ENCODE measurements around the gene TSPYL1. TPM values are rescaled to one million over a fixed set of nuclear protein-coding genes. Genes with fewer than 3 reads are reported as not detected.

TSPYL1 gene
- total RNA-seq, 1 experiment from 2014 or later: 68.6 TPM

- ATAC-seq (no peak), DNase-seq (ENCODE audit: low spot score) (no peak)
- no peaks in the 10 kb centered on the region for H3K9me3 Mint-ChIP-seq
- peaks cover 9% of the 10 kb centered on the region; the same call in 1 of the 2 replicates for H3K4me1 Mint-ChIP-seq
- TF ChIP-seq ZNF416 (CRISPR knock-in tag; IDR thresholded peaks at IDR 0.05) (no peak), TEAD4 (CRISPR knock-in tag; IDR thresholded peaks at IDR 0.05) (no peak), ZNF423 (CRISPR knock-in tag; IDR thresholded peaks at IDR 0.05) (no peak), ATF1 (CRISPR knock-in tag; IDR thresholded peaks at IDR 0.05) (no peak), USF1 (CRISPR knock-in tag; IDR thresholded peaks at IDR 0.05) (no peak), ZNF281 (CRISPR knock-in tag; IDR thresholded peaks at IDR 0.05) (no peak), ELF4 (CRISPR knock-in tag; IDR thresholded peaks at IDR 0.05; ENCODE audit: low read depth) (no peak), SP1 (CRISPR knock-in tag; conservative IDR thresholded peaks at IDR 0.05) (no peak), ZNF232 (CRISPR knock-in tag; IDR thresholded peaks at IDR 0.05) (no peak), GTF2I (CRISPR knock-in tag; conservative IDR thresholded peaks at IDR 0.05) (no peak), ATF2 (CRISPR knock-in tag; IDR thresholded peaks at IDR 0.05; ENCODE audit: borderline replicate concordance, low read depth) (no peak), SOX15 (CRISPR knock-in tag; IDR thresholded peaks at IDR 0.05) (no peak)
- TF ChIP-seq, protein P1, sequence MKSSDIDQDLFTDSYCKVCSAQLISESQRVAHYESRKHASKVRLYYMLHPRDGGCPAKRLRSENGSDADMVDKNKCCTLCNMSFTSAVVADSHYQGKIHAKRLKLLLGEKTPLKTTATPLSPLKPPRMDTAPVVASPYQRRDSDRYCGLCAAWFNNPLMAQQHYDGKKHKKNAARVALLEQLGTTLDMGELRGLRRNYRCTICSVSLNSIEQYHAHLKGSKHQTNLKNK (CRISPR knock-in tag; IDR thresholded peaks at IDR 0.05): no peak
- TF ChIP-seq, protein P2, sequence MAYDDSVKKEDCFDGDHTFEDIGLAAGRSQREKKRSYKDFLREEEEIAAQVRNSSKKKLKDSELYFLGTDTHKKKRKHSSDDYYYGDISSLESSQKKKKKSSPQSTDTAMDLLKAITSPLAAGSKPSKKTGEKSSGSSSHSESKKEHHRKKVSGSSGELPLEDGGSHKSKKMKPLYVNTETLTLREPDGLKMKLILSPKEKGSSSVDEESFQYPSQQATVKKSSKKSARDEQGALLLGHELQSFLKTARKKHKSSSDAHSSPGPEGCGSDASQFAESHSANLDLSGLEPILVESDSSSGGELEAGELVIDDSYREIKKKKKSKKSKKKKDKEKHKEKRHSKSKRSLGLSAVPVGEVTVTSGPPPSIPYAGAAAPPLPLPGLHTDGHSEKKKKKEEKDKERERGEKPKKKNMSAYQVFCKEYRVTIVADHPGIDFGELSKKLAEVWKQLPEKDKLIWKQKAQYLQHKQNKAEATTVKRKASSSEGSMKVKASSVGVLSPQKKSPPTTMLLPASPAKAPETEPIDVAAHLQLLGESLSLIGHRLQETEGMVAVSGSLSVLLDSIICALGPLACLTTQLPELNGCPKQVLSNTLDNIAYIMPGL (CRISPR knock-in tag; IDR thresholded peaks at IDR 0.05): no peak
- TF ChIP-seq, protein P3, sequence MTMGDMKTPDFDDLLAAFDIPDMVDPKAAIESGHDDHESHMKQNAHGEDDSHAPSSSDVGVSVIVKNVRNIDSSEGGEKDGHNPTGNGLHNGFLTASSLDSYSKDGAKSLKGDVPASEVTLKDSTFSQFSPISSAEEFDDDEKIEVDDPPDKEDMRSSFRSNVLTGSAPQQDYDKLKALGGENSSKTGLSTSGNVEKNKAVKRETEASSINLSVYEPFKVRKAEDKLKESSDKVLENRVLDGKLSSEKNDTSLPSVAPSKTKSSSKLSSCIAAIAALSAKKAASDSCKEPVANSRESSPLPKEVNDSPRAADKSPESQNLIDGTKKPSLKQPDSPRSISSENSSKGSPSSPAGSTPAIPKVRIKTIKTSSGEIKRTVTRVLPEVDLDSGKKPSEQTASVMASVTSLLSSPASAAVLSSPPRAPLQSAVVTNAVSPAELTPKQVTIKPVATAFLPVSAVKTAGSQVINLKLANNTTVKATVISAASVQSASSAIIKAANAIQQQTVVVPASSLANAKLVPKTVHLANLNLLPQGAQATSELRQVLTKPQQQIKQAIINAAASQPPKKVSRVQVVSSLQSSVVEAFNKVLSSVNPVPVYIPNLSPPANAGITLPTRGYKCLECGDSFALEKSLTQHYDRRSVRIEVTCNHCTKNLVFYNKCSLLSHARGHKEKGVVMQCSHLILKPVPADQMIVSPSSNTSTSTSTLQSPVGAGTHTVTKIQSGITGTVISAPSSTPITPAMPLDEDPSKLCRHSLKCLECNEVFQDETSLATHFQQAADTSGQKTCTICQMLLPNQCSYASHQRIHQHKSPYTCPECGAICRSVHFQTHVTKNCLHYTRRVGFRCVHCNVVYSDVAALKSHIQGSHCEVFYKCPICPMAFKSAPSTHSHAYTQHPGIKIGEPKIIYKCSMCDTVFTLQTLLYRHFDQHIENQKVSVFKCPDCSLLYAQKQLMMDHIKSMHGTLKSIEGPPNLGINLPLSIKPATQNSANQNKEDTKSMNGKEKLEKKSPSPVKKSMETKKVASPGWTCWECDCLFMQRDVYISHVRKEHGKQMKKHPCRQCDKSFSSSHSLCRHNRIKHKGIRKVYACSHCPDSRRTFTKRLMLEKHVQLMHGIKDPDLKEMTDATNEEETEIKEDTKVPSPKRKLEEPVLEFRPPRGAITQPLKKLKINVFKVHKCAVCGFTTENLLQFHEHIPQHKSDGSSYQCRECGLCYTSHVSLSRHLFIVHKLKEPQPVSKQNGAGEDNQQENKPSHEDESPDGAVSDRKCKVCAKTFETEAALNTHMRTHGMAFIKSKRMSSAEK (CRISPR knock-in tag; IDR thresholded peaks at IDR 0.05; ENCODE audit: borderline replicate concordance): no peak
- H3K4me3 Mint-ChIP-seq: no peak overlapping the region
- peaks cover 3% of the 10 kb centered on the region; the same call in 1 of the 2 replicates for H3K36me3 Mint-ChIP-seq
- H3K27me3 Mint-ChIP-seq (ENCODE audit: low read depth): no peaks in the 10 kb centered on the region
- ChIA-PET CTCF (interaction anchor here (2.1 kb wide), 1 partner anchor 12 kb away, joined by 8 read pairs; no protein-coding TSS in a partner anchor), POLR2A (no interaction called here)
- no peak overlapping the region for H3K27ac Mint-ChIP-seq
Observed at GRCh38 chr6:116256694-116257093, 23.0 kb downstream of the TSPYL1 start.
